ENCODE results near the gene GIGYF2. TPM values are rescaled to one million over a fixed set of nuclear protein-coding genes. Genes with fewer than 3 reads are reported as not detected.

The GIGYF2 gene
- total and polyA plus RNA-seq, 2 of the 13 experiments (the other 11 are each of a cell fraction or from before 2014, with no cell fraction given) = 44.9 to 73.5 TPM

- TF ChIP-seq TP53 (CRISPR knock-in tag; conservative IDR thresholded peaks at IDR 0.05) (no peak), RNF219 (CRISPR knock-in tag; IDR thresholded peaks at IDR 0.05) (no peak; the same call in 1 of the 2 replicates), PAXIP1 (CRISPR knock-in tag; conservative IDR thresholded peaks at IDR 0.05) (peak; percentile 42; the same call in 1 of the 2 replicates), ZSCAN12 (CRISPR knock-in tag; IDR thresholded peaks at IDR 0.05) (no peak), ZSCAN31 (CRISPR knock-in tag; IDR thresholded peaks at IDR 0.05; ENCODE audit: low read depth) (peak; percentile 94; the same call in 1 of the 2 replicates), PBX3 (CRISPR knock-in tag; IDR thresholded peaks at IDR 0.05; ENCODE audit: borderline replicate concordance) (no peak), ZNF773 (CRISPR knock-in tag; IDR thresholded peaks at IDR 0.05; ENCODE audit: borderline replicate concordance) (no peak), E2F1 (CRISPR knock-in tag; IDR thresholded peaks at IDR 0.05) (no peak), ZNF264 (CRISPR knock-in tag; IDR thresholded peaks at IDR 0.05) (no peak), KDM1A (CRISPR knock-in tag; IDR thresholded peaks at IDR 0.05) (no peak), SKIL (CRISPR knock-in tag; IDR thresholded peaks at IDR 0.05; ENCODE audit: borderline replicate concordance) (0 out of 2 replicates have a peak, but pooled peaks have one; percentile 35), DZIP1 (CRISPR knock-in tag; IDR thresholded peaks at IDR 0.05) (peak; percentile 23; the same call in 1 of the 2 replicates), MTA3 (CRISPR knock-in tag; IDR thresholded peaks at IDR 0.05) (no peak)
These were observed at the start of gene GIGYF2 (continued) for GRCh38 chr2:232697059-232697806.
